ENCODE results near the gene NME8. TPM values are rescaled to one million over a fixed set of nuclear protein-coding genes. Genes with fewer than 3 reads are reported as not detected.

Gene NME8
- total and polyA plus RNA-seq, 2 donors (not counting 1 experiment from before 2014, with no cell fraction given) = not detected

- H3K4me1 Mint-ChIP-seq = peaks cover 2% of the 10 kb centered on the region
- no peaks in the 10 kb centered on the region for H3K27me3 Mint-ChIP-seq
- H3K27ac ChIP-seq (ENCODE audit: low read length in 2 of 2) = no peak overlapping the region
- ATAC-seq (ENCODE audit: low read depth) (no peak), DNase-seq (no peak)
- H3K4me2 ChIP-seq (replicated peaks; ENCODE audit: low read depth, low read length, poor library complexity, severe bottlenecking) = no peak overlapping the region
- H3K27ac Mint-ChIP-seq = no peak overlapping the region
- no peaks in the 10 kb centered on the region for H3K9me3 ChIP-seq (ENCODE audit: control extremely low read depth in 1 of 3, control insufficient read depth in 2 of 3, insufficient read depth in 1 of 3, low read length in 2 of 3)
- TF ChIP-seq CTCF (IDR thresholded peaks at IDR 0.05) = no peak
- H2AFZ ChIP-seq (ENCODE audit: insufficient read depth, low read depth, low read length, poor library complexity, severe bottlenecking) = no peak overlapping the region
- H3K79me2 ChIP-seq (ENCODE audit: control insufficient read depth, insufficient read depth, low read length) = no peaks in the 10 kb centered on the region
- no peak overlapping the region for H3K4me3 Mint-ChIP-seq
- no peaks in the 10 kb centered on the region for H3K4me1 ChIP-seq (ENCODE audit: control insufficient read depth in 2 of 2, insufficient read depth in 2 of 2, low read length in 2 of 2)
- H3K27me3 ChIP-seq (replicated peaks in 1 of 4; ENCODE audit: control extremely low read depth in 1 of 4, control insufficient read depth in 3 of 4, insufficient read depth in 4 of 4, low read length in 3 of 4) = no peaks in the 10 kb centered on the region
- intact Hi-C loops (cut with micrococcal nuclease) = no loop called here
- H3K9ac ChIP-seq (ENCODE audit: low read length) = no peak overlapping the region
- no CpG with 5 or more reads among the region's 2 CpGs for WGBS (ENCODE audit: insufficient coverage)
- H3K4me3 ChIP-seq (ENCODE audit: control extremely low read depth in 1 of 5, extremely low read depth in 1 of 5, insufficient read depth in 1 of 5, low read depth in 2 of 5, low read length in 4 of 5) = no peak overlapping the region
- no peaks in the 10 kb centered on the region for H4K20me1 ChIP-seq (ENCODE audit: control insufficient read depth, insufficient read depth, low read length, poor library complexity, severe bottlenecking)
- ChIA-PET POLR2A (no interaction called here), CTCF (interaction anchor here (0.7 to 2.4 kb wide), 3 partner anchors 14 to 16 kb away, joined by 3 to 9 read pairs (median 6); no protein-coding TSS in a partner anchor)
- no peaks in the 10 kb centered on the region for H3K36me3 ChIP-seq (replicated peaks in 1 of 2; ENCODE audit: control extremely low read depth in 1 of 2, control insufficient read depth in 1 of 2, extremely low read depth in 1 of 2, insufficient read depth in 2 of 2, low read length in 1 of 2)
- no peaks in the 10 kb centered on the region for H3K9me3 Mint-ChIP-seq (ENCODE audit: insufficient read depth)
Observed at GRCh38 chr7:37817591-37817960, 30.8 kb upstream of the NME8 start.

- H3K4me1 ChIP-seq (ENCODE audit: control insufficient read depth in 2 of 2, insufficient read depth in 2 of 2, low read length in 2 of 2) = no peaks in the 10 kb centered on the region
- ATAC-seq (ENCODE audit: low read depth) (no peak), DNase-seq (no peak)
- no peaks in the 10 kb centered on the region for H4K20me1 ChIP-seq (ENCODE audit: control insufficient read depth, insufficient read depth, low read length, poor library complexity, severe bottlenecking)
- no peaks in the 10 kb centered on the region for H3K79me2 ChIP-seq (ENCODE audit: control insufficient read depth, insufficient read depth, low read length)
- H3K27me3 Mint-ChIP-seq = no peaks in the 10 kb centered on the region
- CTCF ChIA-PET = interaction anchor here (1.8 to 2.4 kb wide), 2 partner anchors 14 to 15 kb away, joined by 6 to 9 read pairs; no protein-coding TSS in a partner anchor
- H3K27ac ChIP-seq (ENCODE audit: low read length in 2 of 2) = no peak overlapping the region
- no peaks in the 10 kb centered on the region for H3K9me3 Mint-ChIP-seq (ENCODE audit: insufficient read depth)
- WGBS (ENCODE audit: insufficient coverage) = 92% methylated on average over 4 of the region's 5 CpGs
- no peaks in the 10 kb centered on the region for H3K27me3 ChIP-seq (replicated peaks in 1 of 4; ENCODE audit: control extremely low read depth in 1 of 4, control insufficient read depth in 3 of 4, insufficient read depth in 4 of 4, low read length in 3 of 4)
- no peak overlapping the region for H3K4me3 Mint-ChIP-seq
- no peaks in the 10 kb centered on the region for H3K36me3 ChIP-seq (replicated peaks in 1 of 2; ENCODE audit: control extremely low read depth in 1 of 2, control insufficient read depth in 1 of 2, extremely low read depth in 1 of 2, insufficient read depth in 2 of 2, low read length in 1 of 2)
- H3K4me2 ChIP-seq (replicated peaks; ENCODE audit: low read depth, low read length, poor library complexity, severe bottlenecking) = no peak overlapping the region
- H3K9ac ChIP-seq (ENCODE audit: low read length) = no peak overlapping the region
- no peak overlapping the region for H3K27ac Mint-ChIP-seq
- POLR2A ChIA-PET = no interaction called here
- intact Hi-C loops (cut with micrococcal nuclease) = no loop called here
- peaks cover 2% of the 10 kb centered on the region for H3K4me1 Mint-ChIP-seq
- H3K4me3 ChIP-seq (ENCODE audit: control extremely low read depth in 1 of 5, extremely low read depth in 1 of 5, insufficient read depth in 1 of 5, low read depth in 2 of 5, low read length in 4 of 5) = no peak overlapping the region
- TF ChIP-seq EZH2 (IDR thresholded peaks at IDR 0.05; ENCODE audit: borderline replicate concordance, insufficient read depth, low read depth, low read length, poor library complexity, severe bottlenecking) (no peak), CTCF (IDR thresholded peaks at IDR 0.05) (no peak)
- H3K9me3 ChIP-seq (ENCODE audit: control extremely low read depth in 1 of 3, control insufficient read depth in 2 of 3, insufficient read depth in 1 of 3, low read length in 2 of 3) = no peaks in the 10 kb centered on the region
- no peak overlapping the region for H2AFZ ChIP-seq (ENCODE audit: insufficient read depth, low read depth, low read length, poor library complexity, severe bottlenecking)
Observed at GRCh38 chr7:37817996-37818720, 30.2 kb upstream of the NME8 start.
